H1 (cell line): ENCODE data around the gene DLG1. TPM values are rescaled to one million over a fixed set of nuclear protein-coding genes. Genes with fewer than 3 reads are reported as not detected.

Experiments used
- CTCF ChIA-PET: fragments of 300-600 bp; sonication (Branson Sonifier 250); formaldehyde crosslinking; loops from one replicate; lab custom pipeline; 2021; ENCODE audit not compliant: partially characterized antibody; lab: Charles Lee
- POLR2A ChIA-PET: fragments of 300-600 bp; sonication (Branson Sonifier 250); formaldehyde crosslinking; loops from one replicate; lab custom pipeline; 2021; ENCODE audit warnings: inconsistent platforms; ENCODE audit not compliant: partially characterized antibody; lab: Charles Lee
- DNase-seq, 2 experiments: peaks; one replicate each; pipeline versions ENCODE4 v3.0.0 to v3.0.0-alpha.2; 2010 to 2022; ENCODE audit warnings: low spot score in 2 of 2, low read depth in 1 of 2, mixed read lengths in 1 of 2
- FAIRE-seq: peaks from 2 replicates; lab custom pipeline; 2011; peaks lifted over from hg19 to GRCh38; lab: Jason Lieb, UNC
- H2AFZ ChIP-seq: 2 replicates; pipeline ENCODE4 v1.8.1; 2012; ENCODE audit warnings: low read length, inconsistent platforms
- H2AK5ac ChIP-seq: 2 replicates; pipeline ENCODE4 v1.6.1; 2013; ENCODE audit warnings: low read depth, low read length
- H2BK120ac ChIP-seq: replicated peaks from 2 replicates; pipeline ENCODE3; 2013; ENCODE audit warnings: low read depth, low read length, inconsistent platforms
- H2BK12ac ChIP-seq: 2 replicates; pipeline ENCODE4 v1.6.1; 2013; ENCODE audit warnings: low read depth, low read length
- H2BK15ac ChIP-seq: 2 replicates; pipeline ENCODE4 v1.6.1; 2013; ENCODE audit warnings: low read length
- H2BK20ac ChIP-seq: 2 replicates; pipeline ENCODE4 v1.6.1; 2013; ENCODE audit warnings: low read length
- H2BK5ac ChIP-seq: 2 replicates; pipeline ENCODE4 v1.6.1; 2013; ENCODE audit warnings: low read depth, low read length
- H3K14ac ChIP-seq: 2 replicates; pipeline ENCODE4 v1.6.1; 2013; ENCODE audit warnings: inconsistent platforms; ENCODE audit not compliant: insufficient read length
- H3K18ac ChIP-seq: 2 replicates; pipeline ENCODE4 v1.6.1; 2013; ENCODE audit warnings: low read length; ENCODE audit errors: extremely low read depth
- H3K23ac ChIP-seq: 2 replicates; pipeline ENCODE4 v1.6.1; 2013; ENCODE audit warnings: inconsistent platforms; ENCODE audit not compliant: insufficient read length
- H3K23me2 ChIP-seq: 2 replicates; pipeline ENCODE4 v1.6.1; 2013; ENCODE audit warnings: low read depth, low read length
- H3K27ac ChIP-seq: 2 replicates; pipeline ENCODE4 v1.6.1; 2011; ENCODE audit warnings: low read depth, low read length, inconsistent platforms
- H3K27me3 ChIP-seq, 4 experiments: replicated peaks in 1 of 4; 1 replicate in 1 of 4; 2 replicates in 3 of 4; pipeline versions ENCODE4 v1.6.1 to v1.8.1; 2011 to 2013; ENCODE audit warnings: low read length in 3 of 4, mild to moderate bottlenecking in 3 of 4, inconsistent platforms in 2 of 4, mixed read lengths in 2 of 4, moderate library complexity in 1 of 4; ENCODE audit not compliant: control insufficient read depth in 3 of 4, insufficient read depth in 3 of 4; ENCODE audit errors: extremely low read depth in 1 of 4
- H3K36me3 ChIP-seq, 4 experiments: 2 replicates each; pipeline versions ENCODE4 v1.6.1 to v1.8.1; 2011 to 2013; ENCODE audit warnings: mild to moderate bottlenecking in 4 of 4, low read length in 3 of 4, moderate library complexity in 2 of 4, control low read depth in 1 of 4, inconsistent platforms in 1 of 4; ENCODE audit not compliant: insufficient read depth in 4 of 4, control insufficient read depth in 2 of 4
- H3K4ac ChIP-seq: replicated peaks from 2 replicates; pipeline ENCODE3; 2013; ENCODE audit warnings: low read length, low read depth, mixed read lengths, inconsistent platforms; ENCODE audit not compliant: insufficient read length
- H3K4me1 ChIP-seq, 4 experiments: replicated peaks in 1 of 4; 1 replicate in 1 of 4; 2 replicates in 3 of 4; pipeline versions ENCODE4 v1.6.1 to v1.8.1; 2011 to 2013; ENCODE audit warnings: low read length in 3 of 4, inconsistent platforms in 2 of 4, mixed read lengths in 1 of 4; ENCODE audit not compliant: insufficient read depth in 4 of 4, control insufficient read depth in 3 of 4
- H3K4me2 ChIP-seq, 2 experiments: 2 replicates each; pipeline versions ENCODE4 v1.6.1 to v1.8.1; 2011 to 2013; ENCODE audit warnings: low read depth in 2 of 2, low read length in 2 of 2, control low read depth in 1 of 2, inconsistent platforms in 1 of 2, mild to moderate bottlenecking in 1 of 2; ENCODE audit not compliant: insufficient read depth in 1 of 2
- H3K4me3 ChIP-seq, 4 experiments: fragments of 200-600, 300-600 bp in 1 of 4; sonication (generic), shearing (Covaris generic), sonication (Bioruptor Twin) in 1 of 4; 2 replicates each; pipeline versions ENCODE4 v1.5.1 to v1.8.1; 2011 to 2016; ENCODE audit warnings: low read length in 4 of 4, low read depth in 3 of 4, control low read depth in 2 of 4, inconsistent platforms in 2 of 4, mild to moderate bottlenecking in 2 of 4, mixed read lengths in 1 of 4, moderate library complexity in 1 of 4; ENCODE audit not compliant: insufficient read depth in 2 of 4; ENCODE audit errors: extremely low read depth in 1 of 4
- H3K56ac ChIP-seq: replicated peaks from 2 replicates; pipeline ENCODE3; 2013; ENCODE audit warnings: low read depth, mild to moderate bottlenecking, mixed read lengths, low read length, inconsistent platforms; ENCODE audit not compliant: insufficient read length
- H3K79me1 ChIP-seq: 2 replicates; pipeline ENCODE4 v1.6.1; 2013; ENCODE audit warnings: low read depth, low read length, control low read depth
- H3K79me2 ChIP-seq, 2 experiments: 2 replicates each; pipeline versions ENCODE4 v1.6.1 to v1.8.1; 2012 to 2013; ENCODE audit warnings: low read length in 2 of 2, mild to moderate bottlenecking in 2 of 2, inconsistent platforms in 1 of 2; ENCODE audit not compliant: insufficient read depth in 2 of 2, control insufficient read depth in 1 of 2
- H3K9ac ChIP-seq, 4 experiments: replicated peaks in 1 of 4; 1 replicate in 1 of 4; 2 replicates in 3 of 4; pipeline versions ENCODE4 v1.6.1 to v1.8.1; 2011 to 2013; ENCODE audit warnings: low read depth in 3 of 4, low read length in 3 of 4, control low read depth in 2 of 4, mild to moderate bottlenecking in 2 of 4, moderate library complexity in 2 of 4, inconsistent platforms in 1 of 4; ENCODE audit errors: extremely low read depth in 1 of 4
- H3K9me3 ChIP-seq, 2 experiments: 2 replicates each; pipeline versions ENCODE4 v1.6.1 to v1.8.1; 2012 to 2013; ENCODE audit warnings: mild to moderate bottlenecking in 2 of 2, moderate library complexity in 2 of 2, control low read depth in 1 of 2, inconsistent platforms in 1 of 2, low read depth in 1 of 2, low read length in 1 of 2, mixed read lengths in 1 of 2; ENCODE audit not compliant: insufficient read depth in 2 of 2
- H4K20me1 ChIP-seq, 2 experiments: replicated peaks in 1 of 2; 2 replicates each; pipeline versions ENCODE3 to v1.8.1; 2011 to 2013; ENCODE audit warnings: inconsistent platforms in 2 of 2, low read length in 2 of 2, mild to moderate bottlenecking in 1 of 2; ENCODE audit not compliant: insufficient read depth in 2 of 2, control insufficient read depth in 1 of 2
- H4K5ac ChIP-seq: 2 replicates; pipeline ENCODE4 v1.6.1; 2013; ENCODE audit warnings: low read length, low read depth, mixed read lengths, inconsistent platforms; ENCODE audit not compliant: insufficient read length
- H4K8ac ChIP-seq: 2 replicates; pipeline ENCODE4 v1.8.0; 2013; ENCODE audit warnings: mild to moderate bottlenecking, moderate library complexity, low read length, inconsistent platforms; ENCODE audit not compliant: insufficient read depth; ENCODE audit errors: extremely low read depth
- H4K91ac ChIP-seq: replicated peaks from 2 replicates; pipeline ENCODE3; 2013; ENCODE audit warnings: low read length, mixed read lengths, inconsistent platforms; ENCODE audit not compliant: insufficient read length
- SIN3A ChIP-seq, 2 experiments: IDR thresholded peaks in 1 of 2; conservative IDR thresholded peaks in 1 of 2; 2 replicates each; pipeline ENCODE4 v1.6.1; 2011 to 2012; ENCODE audit warnings: low read length in 2 of 2, improper control_type of control experiment in 1 of 2, low read depth in 1 of 2, mild to moderate bottlenecking in 1 of 2
- SP2 ChIP-seq: IDR thresholded peaks from 2 replicates; pipeline ENCODE4 v1.6.1; 2012; ENCODE audit warnings: mild to moderate bottlenecking, low read length, inconsistent platforms
- SRF ChIP-seq: IDR thresholded peaks from 2 replicates; pipeline ENCODE4 v1.6.1; 2011; ENCODE audit warnings: mild to moderate bottlenecking, low read depth, low read length, moderate library complexity
- WGBS, 2 experiments: shearing (Covaris generic) in 1 of 2; methylation state at CpG; one replicate each; pipeline versions ENCODE4 v1.1.6 to v1.1.7; 2013 to 2015; ENCODE audit warnings: low lambda C conversion rate in 2 of 2, mixed read lengths in 2 of 2, inconsistent platforms in 1 of 2, low coverage in 1 of 2, missing lambda C conversion rate in 1 of 2; ENCODE audit not compliant: insufficient replicate concordance in 2 of 2, insufficient coverage in 1 of 2, insufficient read length in 1 of 2; ENCODE audit errors: extremely low coverage in 1 of 2, missing lambda C conversion rate in 1 of 2; 5-methylcytosine and 5-hydroxymethylcytosine counted together
- polyA plus RNA-seq, 7 experiments: library from polyadenylated mRNA; depleted of rRNA in 3 of 7; stranded (reverse) in 5 of 7; unstranded in 2 of 7; fragments of >200 nt in 5 of 7; fragments of 200-250 nt in 2 of 7; gene quantifications; 1 replicate in 5 of 7; 2 replicates in 1 of 7; 4 replicates in 1 of 7; pipeline versions ENCODE4 v1.2.1 to v1.2.3, GENCODE V29; 2011 to 2013; ENCODE audit warnings: missing spikeins in 2 of 7, mixed read lengths in 2 of 7
- total RNA-seq: library from RNA; stranded (reverse); fragmentation: NEBNext Ultra II Directional; extraction: Animal tissue kit (Norgen Biotek cat#: 25700); gene quantifications from 2 replicates; pipeline ENCODE4 v1.2.1, GENCODE V29; 2021
- TF ChIP-seq, protein P1 (sequence below): IDR thresholded peaks from 2 replicates; pipeline ENCODE4 v1.6.1; 2011; ENCODE audit warnings: low read length, improper control_type of control experiment

The DLG1 gene
- total and polyA plus RNA-seq, 2 of the 8 experiments (the other 6 are each of a cell fraction or from before 2014, with no cell fraction given): 13.4 to 78.8 TPM

DNA sequence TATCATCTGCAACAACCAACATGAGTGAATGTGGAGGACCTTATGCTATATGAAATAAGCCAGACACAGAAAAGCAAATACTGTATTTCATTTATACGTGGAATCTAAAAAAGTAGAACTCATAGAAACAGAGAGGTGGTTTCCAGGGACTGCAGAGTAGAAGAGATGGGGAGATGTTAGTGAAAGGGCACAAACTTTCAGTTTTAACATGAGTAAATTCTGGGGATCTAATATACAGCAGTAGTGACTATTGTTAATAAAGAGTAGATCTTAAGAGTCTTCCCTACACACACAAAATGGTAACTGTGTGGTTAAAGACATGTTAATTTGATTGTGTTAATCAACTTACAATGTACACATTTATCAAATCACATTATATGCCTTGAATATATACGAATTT, 247.9 kb downstream of the DLG1 start:
- ChIA-PET POLR2A (no interaction called here), CTCF (no interaction called here)
- no peaks in the 10 kb centered on the region for H3K23me2 ChIP-seq
- H4K8ac ChIP-seq: no peak overlapping the region
- no peak overlapping the region for H3K14ac ChIP-seq
- H3K79me1 ChIP-seq: peaks cover 2% of the 10 kb centered on the region; the same call in 1 of the 2 replicates
- H3K18ac ChIP-seq: no peak overlapping the region
- H4K5ac ChIP-seq: no peak overlapping the region
- no peak overlapping the region for H3K4ac ChIP-seq
- H3K4me3 ChIP-seq: no peak overlapping the region
- no peaks in the 10 kb centered on the region for H3K79me2 ChIP-seq
- H3K4me1 ChIP-seq: no peaks in the 10 kb centered on the region
- H3K27me3 ChIP-seq: no peaks in the 10 kb centered on the region
- no peak overlapping the region for H2AFZ ChIP-seq
- no peak overlapping the region for H3K9ac ChIP-seq
- H3K9me3 ChIP-seq: no peaks in the 10 kb centered on the region
- WGBS, 2 experiments: 92% methylated on average over 2 of the region's 2 CpGs; no CpG with 5 or more reads in 1 of the 2 experiments
- H4K20me1 ChIP-seq: no peaks in the 10 kb centered on the region
- no peak overlapping the region for H3K23ac ChIP-seq
- no peak overlapping the region for H2BK20ac ChIP-seq
- H2BK12ac ChIP-seq: no peak overlapping the region
- TF ChIP-seq SRF (no peak), SP2 (no peak), SIN3A (conservative IDR thresholded peaks at IDR 0.05 in 1 of 2, IDR thresholded peaks at IDR 0.05 in 1 of 2; ENCODE audit: low read depth in 1 of 2, low read length in 2 of 2) (no peak)
- TF ChIP-seq, protein P1, sequence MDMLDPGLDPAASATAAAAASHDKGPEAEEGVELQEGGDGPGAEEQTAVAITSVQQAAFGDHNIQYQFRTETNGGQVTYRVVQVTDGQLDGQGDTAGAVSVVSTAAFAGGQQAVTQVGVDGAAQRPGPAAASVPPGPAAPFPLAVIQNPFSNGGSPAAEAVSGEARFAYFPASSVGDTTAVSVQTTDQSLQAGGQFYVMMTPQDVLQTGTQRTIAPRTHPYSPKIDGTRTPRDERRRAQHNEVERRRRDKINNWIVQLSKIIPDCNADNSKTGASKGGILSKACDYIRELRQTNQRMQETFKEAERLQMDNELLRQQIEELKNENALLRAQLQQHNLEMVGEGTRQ: no peak
- H2BK15ac ChIP-seq: no peak overlapping the region
- H2AK5ac ChIP-seq: no peak overlapping the region
- DNase-seq (no peak), FAIRE-seq (no peak)
- H2BK5ac ChIP-seq: no peak overlapping the region
- no peak overlapping the region for H3K4me2 ChIP-seq
- H4K91ac ChIP-seq: no peak overlapping the region
- H3K56ac ChIP-seq: no peak overlapping the region
- H3K27ac ChIP-seq: no peak overlapping the region
- peaks cover 0 to 20% (median 9%) of the 10 kb centered on the region in 4 experiments; a peak in 6 of 8 replicates for H3K36me3 ChIP-seq
- no peak overlapping the region for H2BK120ac ChIP-seq
